ENCODE data around the gene ZZZ3. TPM values are rescaled to one million over a fixed set of nuclear protein-coding genes. Genes with fewer than 3 reads are reported as not detected.
A peak's percentile ranks its signal among the peaks of the same experiment; 100 is the strongest.

ZZZ3 gene
- total RNA-seq, 1 experiment from 2014 or later, result 25.4 TPM

GRCh38 chr1:77688939-77689338, 6.5 kb upstream of the ZZZ3 start:
- Histone ChIP-seq H3K9me3 (no peaks in the 10 kb centered on the region), H3K36me3 (ENCODE audit: control insufficient read depth, insufficient read depth, low read length) (no peaks in the 10 kb centered on the region), H3K4me1 (no peaks in the 10 kb centered on the region), H3K4me3 (ENCODE audit: low read depth, low read length) (no peak overlapping the region), H3K27me3 (replicated peaks; ENCODE audit: control insufficient read depth, insufficient read depth, low read length) (no peaks in the 10 kb centered on the region)
- no peak for DNase-seq
- Mint-ChIP-seq H3K9me3 (ENCODE audit: unreplicated experiment) (no peaks in the 10 kb centered on the region), H3K36me3 (ENCODE audit: insufficient read depth, unreplicated experiment) (peaks cover 18% of the 10 kb centered on the region), H3K4me1 (ENCODE audit: low read depth, unreplicated experiment) (no peaks in the 10 kb centered on the region), H3K27me3 (ENCODE audit: insufficient read depth, unreplicated experiment) (no peaks in the 10 kb centered on the region), H3K27ac (ENCODE audit: unreplicated experiment) (no peak overlapping the region), H3K4me3 (ENCODE audit: unreplicated experiment) (no peak overlapping the region)
- intact Hi-C loops (cut with micrococcal nuclease; ENCODE audit: unreplicated experiment), result loop anchor here (10.0 kb wide), 2 partner anchors 114 to 216 kb away; no protein-coding TSS in a partner anchor
- no TSS peak for BruUV-seq (replicated peaks)
- TF ChIP-seq CTCF (IDR thresholded peaks at IDR 0.05; ENCODE audit: insufficient read depth in 1 of 2, low read depth in 1 of 2, low read length in 1 of 2, severe bottlenecking in 1 of 2, unreplicated experiment in 1 of 2), result no peak
- ChIA-PET POLR2A (no interaction called here), CTCF (no interaction called here)

GRCh38 chr1:77687519-77687906, 5.1 kb upstream of the ZZZ3 start:
- Histone ChIP-seq H3K4me3 (ENCODE audit: low read depth, low read length) (no peak overlapping the region), H3K4me1 (no peaks in the 10 kb centered on the region), H3K27me3 (replicated peaks; ENCODE audit: control insufficient read depth, insufficient read depth, low read length) (no peaks in the 10 kb centered on the region), H3K9me3 (no peaks in the 10 kb centered on the region), H3K36me3 (ENCODE audit: control insufficient read depth, insufficient read depth, low read length) (no peaks in the 10 kb centered on the region)
- CTCF ChIA-PET, result no interaction called here
- H3K9me3 Mint-ChIP-seq (ENCODE audit: unreplicated experiment), result no peaks in the 10 kb centered on the region
- no peak for TF ChIP-seq CTCF (IDR thresholded peaks at IDR 0.05; ENCODE audit: insufficient read depth in 1 of 2, low read depth in 1 of 2, low read length in 1 of 2, severe bottlenecking in 1 of 2, unreplicated experiment in 1 of 2)
- intact Hi-C loops (cut with micrococcal nuclease; ENCODE audit: unreplicated experiment), result loop anchor here (10.0 kb wide), 2 partner anchors 113 to 217 kb away; no protein-coding TSS in a partner anchor
- H3K27me3 Mint-ChIP-seq (ENCODE audit: insufficient read depth, unreplicated experiment), result no peaks in the 10 kb centered on the region
- POLR2A ChIA-PET, result no interaction called here
- H3K4me3 Mint-ChIP-seq (ENCODE audit: unreplicated experiment), result no peak overlapping the region
- peaks cover 25% of the 10 kb centered on the region for H3K36me3 Mint-ChIP-seq (ENCODE audit: insufficient read depth, unreplicated experiment)
- no peaks in the 10 kb centered on the region for H3K4me1 Mint-ChIP-seq (ENCODE audit: low read depth, unreplicated experiment)
- no TSS peak for BruUV-seq (replicated peaks)
- H3K27ac Mint-ChIP-seq (ENCODE audit: unreplicated experiment), result no peak overlapping the region
- peak; percentile 15 to 64 for DNase-seq

GRCh38 chr1:77686796-77687518, 4.5 kb upstream of the ZZZ3 start:
- CTCF ChIA-PET, result no interaction called here

More at GRCh38 chr1:77686796-77687518, 4.5 kb upstream of the ZZZ3 start:
- peaks cover 29% of the 10 kb centered on the region for H3K36me3 Mint-ChIP-seq (ENCODE audit: insufficient read depth, unreplicated experiment)
- H3K27me3 ChIP-seq (replicated peaks; ENCODE audit: control insufficient read depth, insufficient read depth, low read length), result no peaks in the 10 kb centered on the region
- H3K36me3 ChIP-seq (ENCODE audit: control insufficient read depth, insufficient read depth, low read length), result no peaks in the 10 kb centered on the region
- H3K4me1 Mint-ChIP-seq (ENCODE audit: low read depth, unreplicated experiment), result no peaks in the 10 kb centered on the region
- DNase-seq, result no peak
- no peaks in the 10 kb centered on the region for H3K4me1 ChIP-seq
- H3K4me3 ChIP-seq (ENCODE audit: low read depth, low read length), result no peak overlapping the region
- no peak overlapping the region for H3K4me3 Mint-ChIP-seq (ENCODE audit: unreplicated experiment)
- no peak overlapping the region for H3K27ac Mint-ChIP-seq (ENCODE audit: unreplicated experiment)
- no peaks in the 10 kb centered on the region for H3K9me3 Mint-ChIP-seq (ENCODE audit: unreplicated experiment)
- POLR2A ChIA-PET, result no interaction called here
- no peaks in the 10 kb centered on the region for H3K9me3 ChIP-seq
- BruUV-seq (replicated peaks), result no TSS peak
- intact Hi-C loops (cut with micrococcal nuclease; ENCODE audit: unreplicated experiment), result loop anchor here (10.0 kb wide), 2 partner anchors 112 to 218 kb away; no protein-coding TSS in a partner anchor
- no peak for TF ChIP-seq CTCF (IDR thresholded peaks at IDR 0.05; ENCODE audit: insufficient read depth in 1 of 2, low read depth in 1 of 2, low read length in 1 of 2, severe bottlenecking in 1 of 2, unreplicated experiment in 1 of 2)
- H3K27me3 Mint-ChIP-seq (ENCODE audit: insufficient read depth, unreplicated experiment), result no peaks in the 10 kb centered on the region
